ENCODE results near the gene CYP4F3.
"Not testable (repeated sequence)": the region's sequence is repeated elsewhere in the genome, so short reads cannot be mapped to it uniquely, and the experiment has no call there.

The CYP4F3 gene

GRCh38 chr19:15640294-15640903, at the start of gene CYP4F3:
Gene CYP4F3, plus strand, starts transcription at chr19:15640897. Its CDS starts 519 bp downstream, at chr19:15641416.
- Histone ChIP-seq H3K27me3 (ENCODE audit: insufficient read depth, low read length) (no peaks in the 10 kb centered on the region), H3K27ac (ENCODE audit: low read depth, low read length) (no peak within 1 kb of the TSS), H3K36me3 (ENCODE audit: insufficient read depth, low read length) (no peaks in the 10 kb centered on the region), H2AFZ (ENCODE audit: low read length, unreplicated experiment) (no peak within 1 kb of the TSS), H3K4me1 (ENCODE audit: control insufficient read depth, insufficient read depth, low read length, unreplicated experiment) (no peaks in the 10 kb centered on the region), H3K4me3 (ENCODE audit: low read depth, low read length) (no peak within 1 kb of the TSS), H3K79me2 (ENCODE audit: control insufficient read depth, insufficient read depth, low read length, unreplicated experiment) (no peaks in the 10 kb centered on the region)

GRCh38 chr19:15591796-15592195, 48.9 kb upstream of the CYP4F3 start:
- no peak overlapping the region for H3K4me3 ChIP-seq (ENCODE audit: low read depth, low read length)
- H3K27ac ChIP-seq (ENCODE audit: low read depth, low read length), result no peak overlapping the region
- no peak overlapping the region for H2AFZ ChIP-seq (ENCODE audit: low read length, unreplicated experiment)
- H3K36me3 ChIP-seq (ENCODE audit: insufficient read depth, low read length), result no peaks in the 10 kb centered on the region
- H3K27me3 ChIP-seq (ENCODE audit: insufficient read depth, low read length), result no peaks in the 10 kb centered on the region
- H3K4me1 ChIP-seq (ENCODE audit: control insufficient read depth, insufficient read depth, low read length, unreplicated experiment), result no peaks in the 10 kb centered on the region
- no peaks in the 10 kb centered on the region for H3K79me2 ChIP-seq (ENCODE audit: control insufficient read depth, insufficient read depth, low read length, unreplicated experiment)

GRCh38 chr19:15592506-15592905, 48.2 kb upstream of the CYP4F3 start:
- not testable (repeated sequence) for H3K27ac ChIP-seq (ENCODE audit: low read depth, low read length); H2AFZ ChIP-seq (ENCODE audit: low read length, unreplicated experiment); H3K4me1 ChIP-seq (ENCODE audit: control insufficient read depth, insufficient read depth, low read length, unreplicated experiment); H3K4me3 ChIP-seq (ENCODE audit: low read depth, low read length); H3K36me3 ChIP-seq (ENCODE audit: insufficient read depth, low read length); H3K27me3 ChIP-seq (ENCODE audit: insufficient read depth, low read length); H3K79me2 ChIP-seq (ENCODE audit: control insufficient read depth, insufficient read depth, low read length, unreplicated experiment)

DNA sequence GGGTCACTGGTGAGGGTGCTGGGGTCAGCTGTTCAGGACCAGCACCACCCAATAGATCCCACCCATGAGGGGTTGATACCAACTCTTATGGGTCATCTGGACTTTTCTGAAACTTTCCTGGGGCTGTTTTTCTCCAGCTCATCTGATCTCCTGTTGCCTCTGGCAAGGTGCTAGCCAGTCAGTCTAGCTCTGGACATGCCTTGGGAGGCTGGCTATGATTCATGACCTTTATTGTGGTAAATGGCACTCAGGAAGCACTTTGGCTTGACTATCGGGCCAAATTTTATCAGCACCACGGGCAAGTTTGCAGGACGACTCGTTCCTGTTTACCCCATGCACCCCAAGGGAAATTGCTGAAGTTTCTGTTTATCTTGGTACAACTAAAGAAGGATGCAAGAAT, 46.9 kb upstream of the CYP4F3 start:
- H3K79me2 ChIP-seq (ENCODE audit: control insufficient read depth, insufficient read depth, low read length, unreplicated experiment); H3K4me1 ChIP-seq (ENCODE audit: control insufficient read depth, insufficient read depth, low read length, unreplicated experiment); H3K4me3 ChIP-seq (ENCODE audit: low read depth, low read length); H3K27me3 ChIP-seq (ENCODE audit: insufficient read depth, low read length); H3K36me3 ChIP-seq (ENCODE audit: insufficient read depth, low read length); H3K27ac ChIP-seq (ENCODE audit: low read depth, low read length); H2AFZ ChIP-seq (ENCODE audit: low read length, unreplicated experiment): not testable (repeated sequence)

DNA sequence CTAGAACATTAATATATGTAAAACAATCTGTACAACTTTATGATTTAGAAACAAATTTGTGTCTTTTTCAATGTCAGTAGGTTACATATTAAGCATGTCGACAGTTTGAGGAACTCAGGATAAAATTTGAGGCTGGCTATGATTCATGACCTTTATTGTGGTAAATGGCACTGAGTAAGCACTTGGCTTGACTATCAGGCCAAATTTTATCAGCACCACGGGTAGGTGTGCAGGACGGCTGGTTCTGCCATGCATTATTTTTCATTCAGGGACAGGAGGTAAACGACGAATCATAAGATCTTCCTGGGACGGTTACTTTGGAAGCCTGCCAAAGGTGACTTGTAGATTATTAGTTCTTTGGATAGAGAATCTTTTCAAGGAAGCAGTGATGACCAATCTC, 45.6 kb upstream of the CYP4F3 start:
- Histone ChIP-seq H3K27me3 (ENCODE audit: insufficient read depth, low read length) (no peaks in the 10 kb centered on the region), H3K36me3 (ENCODE audit: insufficient read depth, low read length) (no peaks in the 10 kb centered on the region), H3K4me1 (ENCODE audit: control insufficient read depth, insufficient read depth, low read length, unreplicated experiment) (no peaks in the 10 kb centered on the region), H3K4me3 (ENCODE audit: low read depth, low read length) (no peak overlapping the region), H3K79me2 (ENCODE audit: control insufficient read depth, insufficient read depth, low read length, unreplicated experiment) (no peaks in the 10 kb centered on the region), H2AFZ (ENCODE audit: low read length, unreplicated experiment) (no peak overlapping the region), H3K27ac (ENCODE audit: low read depth, low read length) (no peak overlapping the region)

DNA sequence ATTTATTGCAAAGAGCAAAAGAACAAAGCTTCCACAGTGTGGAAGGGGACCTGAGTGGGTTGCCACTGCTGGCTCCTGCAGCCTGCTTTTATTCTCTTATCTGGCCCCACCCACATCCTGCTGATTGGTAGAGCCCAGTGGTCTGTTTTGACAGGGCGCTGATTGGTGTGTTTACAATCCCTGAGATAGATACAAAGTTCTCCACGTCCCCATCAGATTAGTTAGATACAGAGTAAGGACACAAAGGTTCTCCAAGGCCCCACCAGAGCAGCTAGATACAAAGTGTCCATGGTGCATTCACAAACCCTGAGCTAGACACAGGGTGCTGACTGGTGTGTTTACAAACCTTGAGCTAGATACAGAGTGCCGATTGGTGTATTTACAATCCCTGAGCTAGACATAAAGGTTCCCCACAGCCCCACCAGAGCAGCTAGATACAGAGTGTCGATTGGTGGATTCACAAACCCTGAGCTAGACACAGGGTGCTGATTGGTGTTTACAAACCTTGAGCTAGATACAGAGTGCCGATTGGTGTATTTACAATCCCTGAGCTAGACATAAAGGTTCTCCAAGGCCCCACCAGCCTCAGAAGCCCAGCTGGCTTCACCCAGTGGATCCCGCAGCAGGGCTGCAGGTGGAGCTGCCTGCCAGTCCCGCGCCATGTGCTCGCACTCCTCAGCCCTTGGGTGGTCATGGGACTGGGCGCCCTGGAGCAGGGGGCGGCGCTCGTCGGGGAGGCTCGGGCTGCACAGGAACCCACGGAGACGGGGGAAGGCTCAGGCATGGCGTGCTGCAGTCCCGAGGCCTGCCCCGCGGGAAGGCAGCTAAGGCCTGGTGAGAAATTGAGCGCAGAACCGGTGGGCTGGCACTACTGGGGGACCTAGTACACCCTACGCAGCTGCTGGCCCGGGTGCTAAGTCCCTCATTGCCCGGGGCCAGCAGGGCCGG, 32.4 kb upstream of the CYP4F3 start:
- H2AFZ ChIP-seq (ENCODE audit: low read length, unreplicated experiment); H3K27me3 ChIP-seq (ENCODE audit: insufficient read depth, low read length); H3K27ac ChIP-seq (ENCODE audit: low read depth, low read length); H3K79me2 ChIP-seq (ENCODE audit: control insufficient read depth, insufficient read depth, low read length, unreplicated experiment); H3K4me1 ChIP-seq (ENCODE audit: control insufficient read depth, insufficient read depth, low read length, unreplicated experiment); H3K4me3 ChIP-seq (ENCODE audit: low read depth, low read length); H3K36me3 ChIP-seq (ENCODE audit: insufficient read depth, low read length): not testable (repeated sequence)

DNA sequence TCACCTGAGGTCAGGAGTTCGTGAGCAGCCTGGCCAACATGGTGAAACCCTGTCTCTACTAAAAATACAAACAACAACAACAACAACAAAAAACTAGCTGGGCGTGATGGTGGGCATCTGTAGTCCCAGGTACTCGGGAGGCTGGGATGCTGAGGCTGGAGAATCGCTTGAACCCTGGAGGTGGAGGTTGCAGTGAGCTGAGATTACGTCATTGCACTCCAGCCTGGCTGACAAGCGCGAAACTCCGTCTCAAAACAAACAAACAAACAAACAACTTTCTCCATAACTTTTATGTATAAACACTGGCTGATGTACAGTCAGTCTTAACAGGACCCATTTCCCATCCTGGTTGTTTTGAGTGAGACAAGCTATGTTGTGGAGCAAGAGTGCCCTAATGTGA, 31.4 kb upstream of the CYP4F3 start:
- peaks cover 4% of the 10 kb centered on the region for H3K27me3 ChIP-seq (ENCODE audit: insufficient read depth, low read length)
- no peak overlapping the region for H3K27ac ChIP-seq (ENCODE audit: low read depth, low read length)
- H3K4me3 ChIP-seq (ENCODE audit: low read depth, low read length), result no peak overlapping the region
- no peaks in the 10 kb centered on the region for H3K79me2 ChIP-seq (ENCODE audit: control insufficient read depth, insufficient read depth, low read length, unreplicated experiment)
- no peaks in the 10 kb centered on the region for H3K4me1 ChIP-seq (ENCODE audit: control insufficient read depth, insufficient read depth, low read length, unreplicated experiment)
- no peaks in the 10 kb centered on the region for H3K36me3 ChIP-seq (ENCODE audit: insufficient read depth, low read length)
- H2AFZ ChIP-seq (ENCODE audit: low read length, unreplicated experiment), result no peak overlapping the region

DNA sequence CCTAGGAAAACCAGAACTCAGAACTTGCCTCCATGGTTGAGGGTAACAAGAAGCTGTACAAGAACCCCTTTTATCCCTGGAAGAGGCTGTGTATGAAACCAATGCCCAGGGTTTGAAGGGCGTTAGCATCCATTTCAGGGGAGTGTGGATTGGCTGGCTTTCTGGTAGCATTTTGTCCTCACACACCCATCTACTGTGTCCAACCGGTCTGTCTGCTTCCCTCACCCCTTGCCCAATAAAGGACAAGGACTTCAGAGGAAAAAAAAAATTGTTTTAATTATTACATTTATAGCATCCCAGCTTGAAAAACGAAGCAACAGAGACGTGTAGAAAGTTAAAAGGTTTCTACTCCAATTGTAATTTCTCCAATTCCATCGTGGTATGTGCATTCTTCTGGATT, 28.4 kb upstream of the CYP4F3 start:
- H3K4me3 ChIP-seq (ENCODE audit: low read depth, low read length), result no peak overlapping the region
- peaks cover 4% of the 10 kb centered on the region for H3K27me3 ChIP-seq (ENCODE audit: insufficient read depth, low read length)
- H3K36me3 ChIP-seq (ENCODE audit: insufficient read depth, low read length), result no peaks in the 10 kb centered on the region
- no peak overlapping the region for H3K27ac ChIP-seq (ENCODE audit: low read depth, low read length)
- H3K4me1 ChIP-seq (ENCODE audit: control insufficient read depth, insufficient read depth, low read length, unreplicated experiment), result no peaks in the 10 kb centered on the region
- H3K79me2 ChIP-seq (ENCODE audit: control insufficient read depth, insufficient read depth, low read length, unreplicated experiment), result no peaks in the 10 kb centered on the region
- H2AFZ ChIP-seq (ENCODE audit: low read length, unreplicated experiment), result no peak overlapping the region

DNA sequence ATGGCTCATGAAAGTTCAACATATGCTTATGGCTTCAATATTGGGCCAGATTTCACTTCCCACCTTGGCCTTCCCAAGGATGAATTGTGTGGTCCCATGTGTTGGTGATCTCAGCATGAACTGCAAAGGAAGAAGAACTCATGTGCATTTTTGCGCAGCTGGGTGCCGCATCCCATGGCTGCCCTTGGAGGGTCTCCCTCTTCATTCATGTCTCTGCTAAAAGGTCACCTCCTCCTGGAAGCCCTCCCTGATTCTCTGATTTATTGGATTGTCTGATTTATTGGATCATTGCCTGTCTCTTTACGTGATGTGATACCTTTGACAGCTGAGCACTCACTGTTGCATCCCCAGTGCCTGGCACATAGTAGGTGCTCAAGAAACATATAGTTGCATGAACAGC, 27.4 kb upstream of the CYP4F3 start:
- Histone ChIP-seq H3K79me2 (ENCODE audit: control insufficient read depth, insufficient read depth, low read length, unreplicated experiment) (no peaks in the 10 kb centered on the region), H2AFZ (ENCODE audit: low read length, unreplicated experiment) (no peak overlapping the region)

DNA sequence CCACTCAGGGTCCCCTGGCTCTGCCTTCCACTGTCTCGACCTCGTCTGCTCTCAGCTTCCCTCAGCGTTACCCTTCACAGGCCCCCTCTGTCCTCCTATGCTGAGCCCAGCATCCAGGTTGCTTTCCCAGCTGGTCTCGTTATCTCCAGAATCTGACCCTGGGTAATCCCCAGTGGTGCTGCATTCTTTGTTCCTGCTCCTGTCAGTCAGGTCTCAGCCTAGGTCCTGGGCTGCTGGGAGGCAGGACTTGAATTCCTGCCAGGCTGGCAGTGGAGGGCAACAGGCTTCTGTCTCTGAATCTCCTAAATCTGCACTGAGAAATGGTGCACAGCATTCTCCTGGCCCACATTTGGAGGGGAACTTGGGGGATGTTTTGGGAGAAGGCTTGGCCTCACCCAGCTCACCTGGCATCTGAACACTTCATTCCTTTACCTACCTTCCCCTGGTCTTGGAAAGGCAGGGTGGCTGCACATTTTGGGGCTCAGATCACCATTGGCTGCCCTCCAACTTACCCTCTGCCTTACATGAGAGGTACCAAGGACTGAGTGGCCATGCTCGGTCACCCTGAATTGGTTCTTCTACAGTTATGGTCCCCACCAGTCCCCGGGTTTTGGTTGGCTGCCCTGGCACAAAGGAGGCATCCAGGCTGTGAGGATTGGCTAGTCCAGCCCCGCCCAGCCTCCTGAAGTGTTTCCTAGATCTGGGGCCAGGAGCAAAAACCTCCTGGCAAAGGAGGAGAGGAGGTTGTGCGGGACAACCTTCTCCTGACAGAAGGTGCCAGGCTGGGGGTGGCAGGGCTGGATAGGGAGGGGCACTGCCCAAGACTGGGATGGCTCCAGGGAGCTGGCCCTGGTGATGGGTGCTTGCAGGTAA, 26.0 kb upstream of the CYP4F3 start, which contains the start of gene CYP4F8:
CYP4F8 (plus strand) TSS at position 712 of the 873 bp plus-strand sequence. CDS start 399 bp downstream, outside the sequence.
- H3K4me3 ChIP-seq (ENCODE audit: low read depth, low read length), result no peak within 1 kb of the TSS
- no peaks in the 10 kb centered on the region for H3K4me1 ChIP-seq (ENCODE audit: control insufficient read depth, insufficient read depth, low read length, unreplicated experiment)
- H3K27me3 ChIP-seq (ENCODE audit: insufficient read depth, low read length), result peaks cover 2% of the 10 kb centered on the region
- no peak within 1 kb of the TSS for H2AFZ ChIP-seq (ENCODE audit: low read length, unreplicated experiment)
- no peak within 1 kb of the TSS for H3K27ac ChIP-seq (ENCODE audit: low read depth, low read length)
- no peaks in the 10 kb centered on the region for H3K79me2 ChIP-seq (ENCODE audit: control insufficient read depth, insufficient read depth, low read length, unreplicated experiment)
- no peaks in the 10 kb centered on the region for H3K36me3 ChIP-seq (ENCODE audit: insufficient read depth, low read length)

More for the DNA sequence above, 27.4 kb upstream of the CYP4F3 start:
- Histone ChIP-seq H3K4me1 (ENCODE audit: control insufficient read depth, insufficient read depth, low read length, unreplicated experiment) (no peaks in the 10 kb centered on the region), H3K27ac (ENCODE audit: low read depth, low read length) (no peak overlapping the region), H3K27me3 (ENCODE audit: insufficient read depth, low read length) (peaks cover 4% of the 10 kb centered on the region), H3K4me3 (ENCODE audit: low read depth, low read length) (no peak overlapping the region), H3K36me3 (ENCODE audit: insufficient read depth, low read length) (no peaks in the 10 kb centered on the region)

All from ACC112 (cell line).